HG03460 (cell line): Measurements from ENCODE around the gene DIPK1C.

Source experiments
- ATAC-seq: cut with Tn5 transposase; IDR thresholded peaks from one replicate; pipeline ENCODE4 v1.9.1; 2021; ENCODE audit not compliant: unreplicated experiment

Gene DIPK1C

GRCh38 chr18:74486119-74486849 lies 29.2 kb upstream of the DIPK1C start:
- no peak for ATAC-seq

GRCh38 chr18:74482697-74483096 lies 25.6 kb upstream of the DIPK1C start:
- no peak for ATAC-seq

GRCh38 chr18:74480149-74480651 lies 23.1 kb upstream of the DIPK1C start:
- no peak for ATAC-seq

- no peak for ATAC-seq
These were observed 22.5 kb upstream of the DIPK1C start for GRCh38 chr18:74479486-74480148.

- ATAC-seq, result no peak
These were observed 21.8 kb upstream of the DIPK1C start for GRCh38 chr18:74478880-74479279.

GRCh38 chr18:74478316-74478715 lies 21.2 kb upstream of the DIPK1C start:
- ATAC-seq, result no peak

- no peak for ATAC-seq
These were observed 20.7 kb upstream of the DIPK1C start for GRCh38 chr18:74477771-74478170.

GRCh38 chr18:74476140-74476539 lies 19.0 kb upstream of the DIPK1C start:
- no peak for ATAC-seq

- no peak for ATAC-seq
These were observed 17.0 kb upstream of the DIPK1C start for GRCh38 chr18:74473976-74474640.

GRCh38 chr18:74472312-74472711 lies 15.2 kb upstream of the DIPK1C start:
- ATAC-seq, result no peak

GRCh38 chr18:74468547-74469061 lies 11.5 kb upstream of the DIPK1C start:
- no peak for ATAC-seq

GRCh38 chr18:74465775-74466174 lies 8.7 kb upstream of the DIPK1C start:
- ATAC-seq, result no peak

GRCh38 chr18:74463983-74464382 lies 6.9 kb upstream of the DIPK1C start:
- ATAC-seq, result no peak

GRCh38 chr18:74463254-74463653 lies 6.1 kb upstream of the DIPK1C start:
- ATAC-seq, result no peak

- no peak for ATAC-seq
These were observed 3.7 kb upstream of the DIPK1C start for GRCh38 chr18:74460825-74461224.

- ATAC-seq, result no peak
These were observed 2.8 kb upstream of the DIPK1C start for GRCh38 chr18:74459889-74460288.

GRCh38 chr18:74457725-74458421 lies 765 bp upstream of the DIPK1C start:
- ATAC-seq, result no peak

- ATAC-seq, result no peak
These were observed 612 bp downstream of the DIPK1C start for GRCh38 chr18:74456349-74457042.

GRCh38 chr18:74456017-74456348 lies 1.1 kb downstream of the DIPK1C start:
- no peak for ATAC-seq

GRCh38 chr18:74455386-74455785 lies 1.7 kb downstream of the DIPK1C start:
- ATAC-seq, result no peak
